DOHH2 (cell line): Measurements from ENCODE around the gene F10.

ENCODE experiments used
- H3F3A ChIP-seq: fragments of 200-600 bp; sonication (generic), shearing (Covaris generic); 2 replicates; pipeline ENCODE4 v1.6.0; 2016; ENCODE audit warnings: antibody characterized with exemption, mild to moderate bottlenecking; ENCODE audit not compliant: control insufficient read depth, insufficient read depth
- H3K27ac ChIP-seq: fragments of 200-600 bp; sonication (generic); 2 replicates; pipeline ENCODE4 v1.5.1; 2014; ENCODE audit warnings: low read depth, mild to moderate bottlenecking, low read length, moderate library complexity
- H3K27me3 ChIP-seq: fragments of 200-600 bp; sonication (generic); 2 replicates; pipeline ENCODE4 v1.6.1; 2014; ENCODE audit warnings: mild to moderate bottlenecking, low read length, mixed read lengths; ENCODE audit not compliant: control insufficient read depth
- H3K36me3 ChIP-seq: fragments of 200-600 bp; sonication (generic); 2 replicates; pipeline ENCODE4 v1.6.1; 2014; ENCODE audit warnings: mild to moderate bottlenecking, low read length, moderate library complexity, mixed read lengths; ENCODE audit not compliant: control insufficient read depth
- H3K4me1 ChIP-seq: fragments of 200-600 bp; sonication (generic); 2 replicates; pipeline ENCODE4 v1.6.1; 2014; ENCODE audit warnings: mild to moderate bottlenecking, low read length, mixed read lengths; ENCODE audit not compliant: control insufficient read depth
- H3K4me2 ChIP-seq: fragments of 200-600 bp; sonication (generic); 2 replicates; pipeline ENCODE4 v1.6.0; 2014; ENCODE audit warnings: mild to moderate bottlenecking, low read length, moderate library complexity
- H3K4me3 ChIP-seq: fragments of 200-600 bp; sonication (generic); 2 replicates; pipeline ENCODE4 v1.5.1; 2014; ENCODE audit warnings: mild to moderate bottlenecking, low read length, mixed read lengths
- H3K79me2 ChIP-seq: fragments of 200-600 bp; sonication (generic); 2 replicates; pipeline ENCODE4 v1.6.1; 2014; ENCODE audit warnings: mild to moderate bottlenecking, low read length, mixed read lengths; ENCODE audit not compliant: control insufficient read depth
- H3K9me2 ChIP-seq: fragments of 200-600 bp; sonication (generic); replicated peaks from 2 replicates; pipeline ENCODE4 v1.6.1; 2014; ENCODE audit warnings: mild to moderate bottlenecking, low read length, mixed read lengths; ENCODE audit not compliant: control insufficient read depth
- H3K9me3 ChIP-seq: fragments of 200-600 bp; sonication (generic); 2 replicates; pipeline ENCODE4 v1.6.1; 2014; ENCODE audit warnings: antibody characterized with exemption, low read length, mixed read lengths; ENCODE audit not compliant: control insufficient read depth, insufficient read depth
- H4K20me1 ChIP-seq: fragments of 200-600 bp; sonication (generic); 2 replicates; pipeline ENCODE4 v1.6.0; 2014; ENCODE audit warnings: low read depth, mild to moderate bottlenecking, antibody characterized with exemption, low read length, moderate library complexity; ENCODE audit not compliant: control insufficient read depth, insufficient read depth
- CTCF ChIP-seq: fragments of 200-600 bp; sonication (generic); IDR thresholded peaks from one replicate; pipeline ENCODE4 v1.5.1; 2014; ENCODE audit warnings: antibody characterized with exemption, mild to moderate bottlenecking, low read depth, low read length; ENCODE audit not compliant: poor library complexity, severe bottlenecking
- EZH2phosphoT487 ChIP-seq: fragments of 200-600 bp; sonication (generic); IDR thresholded peaks from 2 replicates; pipeline ENCODE4 v1.6.1; 2017; ENCODE audit warnings: borderline replicate concordance, mild to moderate bottlenecking, antibody characterized with exemption, low read length, moderate library complexity, mixed read lengths

Gene F10

GRCh38 chr13:113121928-113122471, 599 bp upstream of the F10 start:
- H4K20me1 ChIP-seq, result no peaks in the 10 kb centered on the region
- no peaks in the 10 kb centered on the region for H3K36me3 ChIP-seq
- no peaks in the 10 kb centered on the region for H3K9me3 ChIP-seq
- H3K9me2 ChIP-seq, result no peaks in the 10 kb centered on the region
- no peaks in the 10 kb centered on the region for H3K79me2 ChIP-seq
- no peak overlapping the region for H3K4me3 ChIP-seq
- TF ChIP-seq EZH2phosphoT487 (no peak), CTCF (no peak)
- H3K4me1 ChIP-seq, result no peaks in the 10 kb centered on the region
- H3K27me3 ChIP-seq, result no peaks in the 10 kb centered on the region
- H3K4me2 ChIP-seq, result no peak overlapping the region
- H3F3A ChIP-seq, result no peaks in the 10 kb centered on the region
- H3K27ac ChIP-seq, result no peak overlapping the region

- Histone ChIP-seq H3K27me3 (no peaks in the 10 kb centered on the region), H4K20me1 (no peaks in the 10 kb centered on the region), H3K4me3 (no peak overlapping the region), H3K9me2 (no peaks in the 10 kb centered on the region), H3K27ac (no peak overlapping the region), H3K4me2 (no peak overlapping the region), H3K9me3 (no peaks in the 10 kb centered on the region), H3K4me1 (no peaks in the 10 kb centered on the region), H3K79me2 (no peaks in the 10 kb centered on the region), H3K36me3 (no peaks in the 10 kb centered on the region), H3F3A (no peaks in the 10 kb centered on the region)
- TF ChIP-seq EZH2phosphoT487 (no peak), CTCF (peak; percentile 39)
These were observed 915 bp downstream of the F10 start for GRCh38 chr13:113123226-113124201.

GRCh38 chr13:113124211-113124970, 1.8 kb downstream of the F10 start:
- H3F3A ChIP-seq, result no peaks in the 10 kb centered on the region
- H3K9me2 ChIP-seq, result no peaks in the 10 kb centered on the region
- H4K20me1 ChIP-seq, result no peaks in the 10 kb centered on the region
- H3K4me2 ChIP-seq, result no peak overlapping the region
- H3K27ac ChIP-seq, result no peak overlapping the region
- H3K4me1 ChIP-seq, result no peaks in the 10 kb centered on the region
- no peaks in the 10 kb centered on the region for H3K27me3 ChIP-seq
- H3K36me3 ChIP-seq, result no peaks in the 10 kb centered on the region
- no peaks in the 10 kb centered on the region for H3K79me2 ChIP-seq
- TF ChIP-seq CTCF, result no peak
- no peak for TF ChIP-seq EZH2phosphoT487
- no peak overlapping the region for H3K4me3 ChIP-seq
- no peaks in the 10 kb centered on the region for H3K9me3 ChIP-seq
